CD4-positive, alpha-beta T cell treated with Interferon gamma for 1 hour (primary cell): Measurements from ENCODE around the gene NCAM2.

Experiments used
- DNase-seq: peaks from one replicate; pipeline ENCODE4 v3.0.0-alpha.2; 2020

Gene NCAM2

DNA sequence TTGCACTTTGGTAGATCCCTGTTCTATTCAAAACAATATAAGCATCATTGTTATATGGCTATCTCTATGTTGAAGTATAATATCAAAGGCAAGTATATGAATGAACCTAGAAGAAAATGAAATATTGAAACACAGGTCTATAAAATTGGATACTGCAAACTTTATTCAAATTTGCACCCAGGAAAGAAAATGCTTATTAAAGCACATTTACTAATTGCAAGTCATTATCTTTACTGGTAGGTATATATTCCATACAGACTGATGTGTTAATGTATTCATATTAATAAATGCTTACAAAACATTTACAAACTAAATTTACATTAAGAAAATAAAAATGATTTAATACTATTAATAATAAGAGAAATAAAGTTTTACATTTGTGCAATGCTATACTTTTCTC lies 469.8 kb downstream of the NCAM2 start:
- no peak for DNase-seq

DNA sequence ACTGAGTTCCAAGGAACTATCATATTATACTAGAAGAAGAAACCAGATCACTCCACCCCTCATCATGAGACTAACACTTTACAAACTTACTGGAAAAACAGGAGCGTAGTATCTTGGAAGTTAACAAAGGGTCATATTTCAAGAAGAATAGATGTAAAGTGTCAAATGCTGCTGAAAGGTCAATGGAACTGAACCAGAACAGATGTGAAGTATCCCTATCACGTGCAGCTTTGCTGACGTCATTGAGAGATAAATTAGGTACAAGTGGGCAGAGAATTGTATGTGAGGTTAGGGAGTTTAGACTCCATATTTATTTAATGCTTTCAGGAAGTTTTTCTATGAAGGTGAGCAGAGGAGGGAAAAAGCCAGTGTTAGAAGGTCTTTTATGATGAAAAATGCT lies 483.0 kb downstream of the NCAM2 start:
- DNase-seq, result no peak

DNA sequence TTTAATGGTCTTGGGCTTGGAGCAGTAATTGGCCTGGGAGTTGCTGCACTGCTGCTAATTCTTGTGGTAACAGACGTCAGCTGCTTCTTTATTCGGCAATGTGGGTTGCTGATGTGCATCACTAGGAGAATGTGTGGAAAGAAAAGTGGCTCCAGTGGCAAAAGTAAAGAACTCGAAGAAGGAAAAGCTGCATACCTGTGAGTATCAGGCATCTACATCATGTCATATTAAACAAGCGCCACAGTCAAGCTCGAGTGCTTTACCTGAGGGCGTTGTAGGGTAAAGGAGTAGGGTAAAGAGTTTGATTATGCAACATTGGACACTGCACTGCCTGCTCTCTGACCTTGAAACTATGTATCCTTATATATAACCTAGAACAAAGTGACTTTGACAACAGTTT lies 510.6 kb downstream of the NCAM2 start:
- DNase-seq, result no peak

DNA sequence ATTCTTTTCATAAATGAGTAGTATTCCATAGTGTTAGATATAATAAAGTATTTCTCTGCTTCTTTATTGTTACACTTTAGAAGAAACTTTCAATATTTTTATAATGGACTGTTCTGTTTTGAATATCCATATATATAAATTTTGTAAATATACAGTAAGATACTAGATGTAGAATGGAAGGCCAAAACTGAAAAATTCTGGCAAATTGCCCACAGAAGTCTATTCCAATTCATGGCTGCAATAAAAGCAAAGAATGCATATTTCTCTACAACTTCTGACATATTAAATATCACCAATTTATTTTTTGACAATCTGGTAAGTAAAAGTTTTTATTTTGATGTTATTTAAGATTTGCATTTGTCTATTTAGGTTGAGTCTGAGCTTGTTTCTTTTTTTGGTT lies 532.5 kb downstream of the NCAM2 start:
- no peak for DNase-seq

DNA sequence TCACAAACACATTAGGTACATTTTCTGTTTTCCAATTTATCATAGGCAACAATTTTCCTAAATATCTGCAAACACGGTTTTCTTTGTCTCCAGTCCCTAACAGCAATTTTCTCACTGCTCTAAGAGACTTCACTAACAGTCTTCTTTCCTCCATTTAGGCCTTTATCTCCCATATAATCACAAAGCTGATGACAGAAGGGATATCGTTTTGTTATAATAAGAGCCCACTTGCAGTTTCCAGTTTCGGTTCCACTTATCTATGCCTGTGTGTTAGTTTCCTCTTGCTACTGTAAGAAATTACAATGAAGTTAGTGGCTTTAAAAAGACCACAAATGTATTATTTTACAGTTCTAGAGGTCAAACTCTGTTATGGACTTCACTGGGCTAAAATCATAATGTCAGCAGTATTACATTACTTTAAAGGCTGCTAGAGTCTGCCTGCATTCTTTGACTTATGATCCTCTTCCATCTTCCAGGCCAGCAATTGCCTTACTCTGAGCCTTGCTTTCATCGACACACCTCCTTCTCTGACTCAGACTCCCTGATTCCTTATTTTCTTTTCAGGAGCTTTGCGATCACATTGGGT lies 549.3 kb downstream of the NCAM2 start:
- DNase-seq, result no peak

DNA sequence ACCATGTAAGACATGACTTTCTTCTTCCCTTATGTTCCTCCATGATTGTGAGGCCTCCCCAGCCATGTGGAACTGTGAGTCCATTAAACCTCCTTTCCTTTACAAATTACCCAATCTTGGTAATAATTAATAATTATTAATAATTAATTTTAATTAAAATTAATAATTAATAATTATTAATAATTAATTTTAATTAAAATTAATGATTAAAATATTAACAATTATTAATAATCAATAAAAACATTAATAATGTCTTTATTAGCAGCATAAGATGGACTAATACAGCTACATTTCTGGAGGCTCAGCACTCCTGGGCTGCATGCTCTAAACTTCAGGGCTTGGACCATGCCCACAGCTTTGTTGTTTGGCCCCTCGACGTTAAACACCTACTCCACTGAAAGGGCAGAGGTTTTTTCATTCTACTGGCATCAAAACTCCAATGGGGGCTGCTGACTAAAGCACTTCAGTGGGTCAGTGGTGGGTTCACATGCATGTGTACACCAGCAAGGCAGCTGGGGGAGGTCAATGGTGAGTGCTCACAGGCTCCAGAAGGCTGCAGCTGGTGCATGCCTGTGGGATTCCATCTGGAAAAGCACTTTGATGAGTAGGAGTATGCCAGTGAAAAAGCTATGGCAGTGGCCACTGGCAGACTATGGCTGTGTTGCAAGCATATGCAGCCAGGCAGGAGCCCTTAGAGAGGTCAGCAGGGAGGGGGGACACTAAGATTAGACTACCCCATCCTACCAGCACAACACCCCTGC lies 561.3 kb downstream of the NCAM2 start:
- DNase-seq, result no peak
